Endothelial cell of umbilical vein (primary cell): Measurements from ENCODE around the gene CCL17. TPM values are rescaled to one million over a fixed set of nuclear protein-coding genes. Genes with fewer than 3 reads are reported as not detected.

ENCODE experiments used
- BruUV-seq: library from RNA; stranded (reverse); fragments of 400-500 nt; replicated peaks from 2 replicates; lab custom pipeline; 2021; lab: Mats Ljungman, UMichigan
- CTCF ChIA-PET: fragments of 300-600, 350-600 bp; sonication (Branson Sonifier 250); formaldehyde crosslinking; loops from one replicate; lab custom pipeline; 2021; ENCODE audit warnings: antibody characterized with exemption, inconsistent platforms; lab: Charles Lee
- POLR2A ChIA-PET: fragments of 300-600, 350-600 bp; sonication (Branson Sonifier 250); formaldehyde crosslinking; loops from one replicate; lab custom pipeline; 2021; ENCODE audit warnings: antibody characterized with exemption, inconsistent platforms; lab: Charles Lee
- DNase-seq: peaks from one replicate; pipeline ENCODE4 v3.0.0-alpha.2; 2011; ENCODE audit warnings: low read depth, low spot score
- FAIRE-seq: peaks from 2 replicates; lab custom pipeline; 2011; peaks lifted over from hg19 to GRCh38; lab: Jason Lieb, UNC
- H2AFZ ChIP-seq: 2 replicates; pipeline ENCODE4 v1.6.0; 2012; ENCODE audit warnings: low read depth, low read length, control low read depth, inconsistent platforms
- H3K27ac ChIP-seq: 2 replicates; pipeline ENCODE4 v1.5.1; 2011; ENCODE audit warnings: low read depth, mild to moderate bottlenecking, control low read depth, low read length, moderate library complexity; ENCODE audit not compliant: insufficient read depth
- H3K27me3 ChIP-seq, 2 experiments: 2 replicates each; pipeline versions ENCODE4 v1.6.0 to v1.6.1; 2011; ENCODE audit warnings: low read length in 2 of 2, mixed read lengths in 1 of 2; ENCODE audit not compliant: control insufficient read depth in 2 of 2, insufficient read depth in 2 of 2
- H3K36me3 ChIP-seq, 2 experiments: 2 replicates in 1 of 2; 3 replicates in 1 of 2; pipeline ENCODE4 v1.5.1; 2011; ENCODE audit warnings: low read length in 2 of 2, mild to moderate bottlenecking in 1 of 2, moderate library complexity in 1 of 2; ENCODE audit not compliant: control insufficient read depth in 2 of 2, insufficient read depth in 2 of 2; ENCODE audit errors: extremely low read depth in 1 of 2
- H3K4me1 ChIP-seq: 3 replicates; pipeline ENCODE4 v1.5.1; 2011; ENCODE audit warnings: mild to moderate bottlenecking, low read length; ENCODE audit not compliant: control insufficient read depth, insufficient read depth; ENCODE audit errors: extremely low read depth
- H3K4me2 ChIP-seq: 2 replicates; pipeline ENCODE4 v1.6.1; 2011; ENCODE audit warnings: low read length, control low read depth, mixed read lengths; ENCODE audit not compliant: insufficient read depth
- H3K4me3 ChIP-seq, 3 experiments: fragments of 200-600 bp in 1 of 3; sonication (generic), shearing (Covaris generic) in 1 of 3; replicated peaks in 1 of 3; 2 replicates each; pipeline ENCODE4 v1.5.1; 2011 to 2016; ENCODE audit warnings: control low read depth in 3 of 3, low read length in 3 of 3, mild to moderate bottlenecking in 2 of 3, inconsistent platforms in 1 of 3, low read depth in 1 of 3, moderate library complexity in 1 of 3; ENCODE audit not compliant: insufficient read depth in 1 of 3
- H3K79me2 ChIP-seq: 2 replicates; pipeline ENCODE4 v1.6.0; 2012; ENCODE audit warnings: low read length, inconsistent platforms; ENCODE audit not compliant: control insufficient read depth, insufficient read depth
- H3K9ac ChIP-seq: replicated peaks from 2 replicates; pipeline ENCODE3; 2011; ENCODE audit warnings: low read length, control low read depth; ENCODE audit not compliant: insufficient read depth; ENCODE audit errors: extremely low read depth
- H3K9me1 ChIP-seq: replicated peaks from 3 replicates; pipeline ENCODE4 v1.6.0; 2011; ENCODE audit warnings: mild to moderate bottlenecking, low read length; ENCODE audit not compliant: control insufficient read depth, insufficient read depth; ENCODE audit errors: extremely low read depth
- H3K9me3 ChIP-seq: replicated peaks from 2 replicates; pipeline ENCODE4 v1.5.1; 2012; ENCODE audit warnings: low read length, inconsistent platforms; ENCODE audit not compliant: control insufficient read depth, insufficient read depth
- H4K20me1 ChIP-seq: replicated peaks from 2 replicates; pipeline ENCODE3; 2011; ENCODE audit warnings: mild to moderate bottlenecking, low read length; ENCODE audit not compliant: control insufficient read depth, insufficient read depth; ENCODE audit errors: extremely low read depth
- EZH2 ChIP-seq: IDR thresholded peaks from 2 replicates; pipeline ENCODE4 v1.6.1; 2012; ENCODE audit warnings: borderline replicate concordance, low read depth, mild to moderate bottlenecking, moderate library complexity, low read length, inconsistent platforms; ENCODE audit not compliant: severe bottlenecking
- FOS ChIP-seq: IDR thresholded peaks from 2 replicates; pipeline ENCODE4 v1.6.1; 2011; ENCODE audit warnings: mild to moderate bottlenecking, low read length, moderate library complexity, borderline replicate concordance; ENCODE audit not compliant: insufficient read depth
- GATA2 ChIP-seq: IDR thresholded peaks from 2 replicates; pipeline ENCODE4 v1.7.0; 2011; ENCODE audit warnings: low read depth, mild to moderate bottlenecking, moderate library complexity, mixed read lengths, low read length; ENCODE audit not compliant: insufficient read length, insufficient read depth
- JUN ChIP-seq: IDR thresholded peaks from 2 replicates; pipeline ENCODE4 v1.6.1; 2011; ENCODE audit warnings: borderline replicate concordance, low read depth; ENCODE audit not compliant: insufficient read length, insufficient read depth
- MYC ChIP-seq: IDR thresholded peaks from one replicate; pipeline ENCODE4 v1.6.1; 2011; ENCODE audit warnings: mild to moderate bottlenecking, low read depth, low read length
- POLR2A ChIP-seq: IDR thresholded peaks from 2 replicates; pipeline ENCODE4 v1.6.1; 2012; ENCODE audit warnings: low read depth, mild to moderate bottlenecking, control low read depth, low read length
- POLR2AphosphoS5 ChIP-seq: IDR thresholded peaks from 2 replicates; pipeline ENCODE4 v1.6.1; 2012; ENCODE audit warnings: low read depth, mild to moderate bottlenecking, control low read depth, low read length, moderate library complexity; ENCODE audit not compliant: insufficient read depth
- dilution Hi-C: fragments of 300-500 bp; cut with MboI; formaldehyde crosslinking; loops from one replicate; pipeline ENCODE4 v1.15.0; 2019; ENCODE audit warnings: low sequenced_read_pairs; ENCODE audit not compliant: extremely low pct_ligation_motif_present
- intact Hi-C: fragments of 100-400 bp; cut with micrococcal nuclease; formaldehyde crosslinking; loops from one replicate; pipeline ENCODE4 v1.10.0; 2022
- polyA plus RNA-seq, 4 experiments: library from polyadenylated mRNA; depleted of rRNA in 3 of 4; stranded (reverse) in 3 of 4; unstranded in 1 of 4; fragments of >200 nt; gene quantifications; 2 replicates each; pipeline versions ENCODE4 v1.2.1 to v1.2.3, GENCODE V29; 2011 to 2012; ENCODE audit warnings: missing spikeins in 1 of 4
- total RNA-seq: library from RNA; stranded (reverse); gene quantifications from 2 replicates; pipeline ENCODE4 v1.2.3, GENCODE V29; 2021
- TF ChIP-seq, protein P1 (sequence below), 2 donors: IDR thresholded peaks; 1 replicate in 1 of 2; 2 replicates in 1 of 2; pipeline ENCODE4 v1.5.1; 2011; ENCODE audit warnings: low read length in 2 of 2, mild to moderate bottlenecking in 2 of 2, moderate library complexity in 2 of 2, control low read depth in 1 of 2, inconsistent platforms in 1 of 2, low read depth in 1 of 2; ENCODE audit not compliant: insufficient read depth in 1 of 2; ENCODE audit errors: extremely low read depth in 1 of 2
- TF ChIP-seq, protein P2 (sequence below): IDR thresholded peaks from 2 replicates; pipeline ENCODE4 v1.6.1; 2011; ENCODE audit not compliant: insufficient read depth, insufficient read length

The CCL17 gene
- total and polyA plus RNA-seq, 2 donors (not counting 3 experiments of a cell fraction or from before 2014, with no cell fraction given): not detected

DNA sequence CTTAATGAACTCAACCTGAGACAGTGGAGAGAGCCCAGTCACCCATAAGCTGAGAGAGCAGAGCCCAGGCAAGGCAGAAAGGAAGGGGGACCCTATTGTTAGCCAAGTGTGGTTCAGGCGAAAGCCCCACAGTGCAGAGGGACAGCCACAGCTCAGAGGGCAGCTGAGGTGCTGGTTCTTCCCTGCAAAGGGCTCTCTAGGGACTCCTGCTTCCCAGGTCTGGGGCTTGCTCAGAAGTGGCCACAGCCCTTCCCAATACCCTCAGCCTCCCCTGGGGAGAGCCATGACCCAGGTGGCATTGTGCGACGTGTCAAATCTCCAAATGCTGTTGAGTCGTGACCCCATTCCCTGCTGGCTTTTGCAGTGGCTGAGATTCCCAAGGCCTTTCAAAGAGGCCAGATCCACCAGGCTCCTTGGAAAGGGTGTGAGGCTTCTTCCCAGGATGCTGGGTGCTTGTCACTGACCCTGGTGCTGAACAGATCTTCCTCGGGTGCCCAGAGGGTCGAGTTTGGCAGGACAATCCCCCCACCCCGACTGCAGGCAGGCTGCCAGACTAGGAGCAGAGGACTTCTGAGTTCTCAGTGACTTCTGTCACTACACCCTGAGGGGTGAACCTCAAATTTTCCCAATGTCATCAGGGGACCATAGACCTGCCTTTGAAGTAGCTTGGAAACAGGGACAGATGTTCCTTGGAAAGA is 2.5 kb upstream of the CCL17 start:
- ChIA-PET POLR2A (no interaction called here), CTCF (interaction anchor here (0.6 to 1.2 kb wide), 2 partner anchors 11 to 15 kb away, joined by 3 to 4 read pairs; no protein-coding TSS in a partner anchor)
- Histone ChIP-seq H3K9me3 (no peaks in the 10 kb centered on the region), H2AFZ (no peak overlapping the region), H3K4me3 (no peak overlapping the region), H4K20me1 (no peaks in the 10 kb centered on the region), H3K4me1 (no peaks in the 10 kb centered on the region), H3K9me1 (no peaks in the 10 kb centered on the region), H3K36me3 (no peaks in the 10 kb centered on the region), H3K9ac (no peak overlapping the region), H3K79me2 (no peaks in the 10 kb centered on the region), H3K27me3 (peaks cover 0 to 3% of the 10 kb centered on the region in 2 experiments), H3K4me2 (no peak overlapping the region), H3K27ac (no peak overlapping the region)
- intact Hi-C loops: no loop called here
- DNase-seq (no peak), FAIRE-seq (no peak)
- TF ChIP-seq EZH2 (no peak), POLR2AphosphoS5 (no peak), FOS (no peak), POLR2A (no peak), JUN (no peak), MYC (no peak)
- dilution Hi-C loops: loop anchor here (25.0 kb wide), 1 partner anchor 90 kb away; no protein-coding TSS in a partner anchor
- BruUV-seq: no TSS peak

DNA sequence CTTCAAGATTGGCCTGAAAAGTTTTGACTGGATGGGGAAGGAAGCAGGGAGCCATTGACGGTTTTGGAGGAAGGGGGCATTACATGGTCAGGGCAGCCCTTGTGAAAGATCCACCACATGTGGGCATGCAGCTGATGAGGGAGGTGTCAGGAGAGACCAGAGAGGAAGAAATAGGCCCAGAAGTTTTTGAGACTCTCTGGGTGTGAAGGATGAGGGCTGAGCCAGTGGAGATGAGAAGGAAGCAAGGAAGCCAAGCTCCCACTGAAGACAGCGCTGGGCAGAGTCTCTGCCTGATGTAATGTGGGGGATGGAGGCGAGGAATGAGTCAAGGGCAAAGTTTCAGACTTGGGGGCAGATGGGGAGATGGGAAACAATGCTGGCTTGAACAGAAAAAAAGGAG is 530 bp downstream of the CCL17 start:
- dilution Hi-C loops: loop anchor here (25.0 kb wide), 1 partner anchor 93 kb away; no protein-coding TSS in a partner anchor
- no peak for FAIRE-seq

More for the DNA sequence above, 530 bp downstream of the CCL17 start:
- H3K4me1 ChIP-seq: peaks cover 10% of the 10 kb centered on the region
- H3K27me3 ChIP-seq: peaks cover 0 to 3% of the 10 kb centered on the region in 2 experiments
- no peaks in the 10 kb centered on the region for H3K79me2 ChIP-seq
- BruUV-seq: no TSS peak
- no peak overlapping the region for H3K4me3 ChIP-seq
- DNase-seq: no peak
- no peaks in the 10 kb centered on the region for H3K9me1 ChIP-seq
- H3K27ac ChIP-seq: no peak overlapping the region
- CTCF ChIA-PET: interaction anchor here (1.4 to 1.8 kb wide), 3 partner anchors 8 to 87 kb away, joined by 3 to 17 read pairs (median 5); no protein-coding TSS in a partner anchor
- intact Hi-C loops: no loop called here
- no peak overlapping the region for H3K4me2 ChIP-seq
- POLR2A ChIA-PET: no interaction called here
- no peaks in the 10 kb centered on the region for H3K9me3 ChIP-seq
- H3K9ac ChIP-seq: no peak overlapping the region
- H2AFZ ChIP-seq: no peak overlapping the region
- no peak for TF ChIP-seq MYC
- TF ChIP-seq EZH2: no peak
- TF ChIP-seq GATA2: no peak
- TF ChIP-seq POLR2A: no peak
- TF ChIP-seq, protein P1, sequence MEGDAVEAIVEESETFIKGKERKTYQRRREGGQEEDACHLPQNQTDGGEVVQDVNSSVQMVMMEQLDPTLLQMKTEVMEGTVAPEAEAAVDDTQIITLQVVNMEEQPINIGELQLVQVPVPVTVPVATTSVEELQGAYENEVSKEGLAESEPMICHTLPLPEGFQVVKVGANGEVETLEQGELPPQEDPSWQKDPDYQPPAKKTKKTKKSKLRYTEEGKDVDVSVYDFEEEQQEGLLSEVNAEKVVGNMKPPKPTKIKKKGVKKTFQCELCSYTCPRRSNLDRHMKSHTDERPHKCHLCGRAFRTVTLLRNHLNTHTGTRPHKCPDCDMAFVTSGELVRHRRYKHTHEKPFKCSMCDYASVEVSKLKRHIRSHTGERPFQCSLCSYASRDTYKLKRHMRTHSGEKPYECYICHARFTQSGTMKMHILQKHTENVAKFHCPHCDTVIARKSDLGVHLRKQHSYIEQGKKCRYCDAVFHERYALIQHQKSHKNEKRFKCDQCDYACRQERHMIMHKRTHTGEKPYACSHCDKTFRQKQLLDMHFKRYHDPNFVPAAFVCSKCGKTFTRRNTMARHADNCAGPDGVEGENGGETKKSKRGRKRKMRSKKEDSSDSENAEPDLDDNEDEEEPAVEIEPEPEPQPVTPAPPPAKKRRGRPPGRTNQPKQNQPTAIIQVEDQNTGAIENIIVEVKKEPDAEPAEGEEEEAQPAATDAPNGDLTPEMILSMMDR (IDR thresholded peaks at IDR 0.05; ENCODE audit: extremely low read depth in 1 of 2, insufficient read depth in 1 of 2, low read depth in 1 of 2, low read length in 2 of 2): no peak
- no peak for TF ChIP-seq FOS
- TF ChIP-seq POLR2AphosphoS5: no peak
- TF ChIP-seq, protein P2, sequence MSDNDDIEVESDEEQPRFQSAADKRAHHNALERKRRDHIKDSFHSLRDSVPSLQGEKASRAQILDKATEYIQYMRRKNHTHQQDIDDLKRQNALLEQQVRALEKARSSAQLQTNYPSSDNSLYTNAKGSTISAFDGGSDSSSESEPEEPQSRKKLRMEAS: no peak
- no peak for TF ChIP-seq JUN
- no peaks in the 10 kb centered on the region for H3K36me3 ChIP-seq
- H4K20me1 ChIP-seq: no peaks in the 10 kb centered on the region
